Femur (tissue), 1 donor: ENCODE measurements around the gene NDUFB5.

ENCODE experiments used
- DNase-seq: peaks from one replicate; pipeline ENCODE4 v3.0.0-alpha.2; 2017

The NDUFB5 gene

GRCh38 chr3:179604321-179605078, at the start of gene NDUFB5, which contains the start of gene MRPL47:
TSS of gene NDUFB5 (plus strand) at chr3:179604794. CDS start at chr3:179604816, 22 bp downstream.
TSS of gene MRPL47 (minus strand) at chr3:179604638. CDS start at chr3:179604624, 14 bp downstream.
- DNase-seq, result peak; percentile 98

DNA sequence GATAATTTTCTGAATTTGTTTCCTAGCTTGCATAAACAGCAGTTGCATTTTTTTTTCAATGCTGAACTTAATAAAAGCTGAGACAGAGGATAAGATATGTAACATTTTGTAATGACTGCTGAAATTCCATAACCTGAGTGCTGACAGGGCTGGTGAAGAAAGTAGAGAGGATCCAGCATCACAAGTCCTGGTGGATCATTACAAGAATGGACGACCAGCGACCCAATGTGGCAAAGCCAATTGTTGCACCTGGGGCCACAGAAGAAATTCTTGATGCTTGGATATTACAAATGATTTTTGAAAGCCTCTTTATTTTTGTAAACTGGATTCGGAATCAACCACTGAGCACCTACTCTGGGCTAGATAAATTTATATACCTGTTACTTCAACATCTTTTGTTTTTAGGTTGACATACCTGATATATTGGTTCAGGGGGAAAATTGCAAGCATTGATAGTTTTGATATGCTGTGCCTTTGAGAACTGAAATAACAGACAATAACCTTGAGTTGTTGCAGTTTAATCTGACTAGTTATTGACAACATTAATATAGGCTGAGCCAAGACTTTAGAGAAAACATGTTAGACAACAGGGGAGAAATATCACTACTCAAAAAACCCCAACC, 45.7 kb upstream of the NDUFB5 start:
- peak; percentile 84 for DNase-seq

- DNase-seq, result no peak
Measured at GRCh38 chr3:179560791-179561190, 43.8 kb upstream of the NDUFB5 start.

- peak; percentile 100 for DNase-seq
Measured at GRCh38 chr3:179562591-179563270, 41.9 kb upstream of the NDUFB5 start, which contains the start of gene ACTL6A. TSS of gene ACTL6A (plus strand) at chr3:179562926. CDS start at chr3:179563093, 167 bp downstream.

DNA sequence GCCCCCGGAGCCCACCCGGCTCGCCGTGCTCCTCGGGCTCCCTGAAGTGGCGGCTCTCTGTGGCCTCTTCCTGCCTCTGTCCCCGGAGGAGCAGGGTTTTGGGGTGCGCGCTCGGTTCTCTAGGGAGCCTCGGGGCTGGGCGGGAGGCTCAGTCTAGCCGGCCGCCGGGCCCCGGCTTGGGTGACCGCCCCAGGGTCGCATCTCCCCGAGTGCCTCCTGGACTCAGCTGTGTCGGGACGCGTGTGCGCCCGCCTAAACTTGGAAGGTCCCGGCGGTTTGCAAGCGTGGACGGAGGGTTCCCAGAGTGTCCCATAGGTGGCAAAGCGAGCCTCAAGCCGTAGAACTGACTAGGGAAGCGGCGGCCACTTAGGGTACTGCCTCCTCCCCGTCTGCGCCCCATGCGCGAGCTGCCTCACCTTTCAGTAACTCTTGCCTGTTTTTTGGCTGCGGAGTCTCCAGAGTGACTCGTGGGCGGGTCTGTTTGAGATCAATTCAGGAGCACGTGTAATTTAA, 41.3 kb upstream of the NDUFB5 start:
- peak; percentile 72 for DNase-seq

GRCh38 chr3:179565496-179565895, 39.1 kb upstream of the NDUFB5 start:
- DNase-seq, result no peak

DNA sequence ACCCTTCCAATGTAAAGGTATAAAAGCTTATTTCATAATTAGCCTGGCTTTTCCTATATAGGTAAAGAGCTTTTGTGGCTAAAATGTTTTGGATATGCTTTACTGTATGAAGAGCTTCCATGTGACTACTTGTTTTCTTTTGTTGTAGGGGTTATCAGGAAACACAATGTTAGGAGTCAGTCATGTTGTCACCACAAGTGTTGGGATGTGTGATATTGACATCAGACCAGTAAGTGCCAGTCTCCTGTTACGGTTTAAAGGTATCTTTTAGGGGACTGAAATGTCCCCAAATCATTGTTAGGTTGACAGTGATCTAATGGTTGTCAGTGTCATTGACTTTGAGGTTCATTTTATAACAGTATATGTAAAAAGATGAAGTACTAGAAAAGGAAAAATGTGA, 23.6 kb upstream of the NDUFB5 start:
- no peak for DNase-seq

GRCh38 chr3:179589143-179589542, 15.5 kb upstream of the NDUFB5 start:
- no peak for DNase-seq

DNA sequence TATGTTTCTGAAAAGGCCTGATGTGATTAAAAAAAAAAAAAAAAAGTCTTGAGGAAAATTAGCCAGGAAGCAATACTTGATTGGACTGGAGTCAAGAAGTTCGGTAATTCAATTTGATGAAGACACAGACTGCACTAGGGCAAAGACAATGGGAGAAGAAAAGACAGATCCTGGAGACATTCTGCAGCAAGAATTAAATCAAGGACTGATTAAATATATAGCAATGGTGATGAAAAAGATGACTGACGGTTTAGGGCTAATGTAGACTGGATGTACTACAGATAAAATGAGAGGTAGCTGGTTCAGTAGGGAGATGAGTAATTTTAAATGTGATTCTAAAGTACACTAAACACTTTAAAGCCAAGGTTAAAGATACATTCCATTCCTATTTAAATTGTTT, 13.9 kb upstream of the NDUFB5 start:
- no peak for DNase-seq

DNA sequence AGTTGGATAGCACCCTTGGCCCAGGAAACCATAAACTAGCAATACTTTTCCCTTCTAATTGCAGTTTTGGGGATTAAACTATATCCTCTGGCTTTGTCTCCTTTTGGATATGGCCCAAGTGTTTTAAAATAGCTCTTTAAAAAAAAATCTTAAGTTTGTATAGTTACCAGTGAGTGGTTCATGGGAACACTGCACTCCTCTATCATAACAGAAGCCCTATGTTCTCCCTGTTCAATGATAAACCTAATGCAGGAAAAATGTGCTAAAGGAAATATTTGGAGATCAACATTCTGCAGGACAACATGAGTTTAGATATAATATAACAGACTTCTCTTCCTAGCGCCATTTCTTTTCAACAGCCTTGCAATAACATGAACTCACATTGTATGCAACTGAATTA, 13.3 kb upstream of the NDUFB5 start:
- no peak for DNase-seq

GRCh38 chr3:179599531-179599930, 5.1 kb upstream of the NDUFB5 start:
- DNase-seq, result no peak

- DNase-seq, result no peak
Measured at GRCh38 chr3:179603321-179603720, 1.3 kb upstream of the NDUFB5 start.

DNA sequence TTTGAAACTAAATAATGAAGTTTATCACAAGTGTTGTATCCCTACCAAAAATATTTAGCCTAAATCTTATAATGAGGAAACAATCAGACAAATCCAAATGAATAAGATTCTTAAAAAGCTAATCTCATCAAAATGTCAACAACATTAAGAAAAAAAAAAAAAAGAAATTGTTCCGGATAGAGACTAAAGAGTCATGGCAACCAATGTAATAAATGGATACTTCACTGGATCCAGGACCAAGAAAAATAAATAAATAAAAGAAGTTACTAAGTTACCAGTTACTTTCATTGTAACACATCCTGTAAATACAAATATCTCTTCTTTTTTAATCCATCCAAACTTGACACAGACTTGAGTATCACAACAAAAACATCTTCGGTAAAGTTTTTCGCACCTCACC, 763 bp upstream of the NDUFB5 start:
- no peak for DNase-seq

- DNase-seq, result no peak
Measured at GRCh38 chr3:179606534-179607085, 2.0 kb downstream of the NDUFB5 start.

DNA sequence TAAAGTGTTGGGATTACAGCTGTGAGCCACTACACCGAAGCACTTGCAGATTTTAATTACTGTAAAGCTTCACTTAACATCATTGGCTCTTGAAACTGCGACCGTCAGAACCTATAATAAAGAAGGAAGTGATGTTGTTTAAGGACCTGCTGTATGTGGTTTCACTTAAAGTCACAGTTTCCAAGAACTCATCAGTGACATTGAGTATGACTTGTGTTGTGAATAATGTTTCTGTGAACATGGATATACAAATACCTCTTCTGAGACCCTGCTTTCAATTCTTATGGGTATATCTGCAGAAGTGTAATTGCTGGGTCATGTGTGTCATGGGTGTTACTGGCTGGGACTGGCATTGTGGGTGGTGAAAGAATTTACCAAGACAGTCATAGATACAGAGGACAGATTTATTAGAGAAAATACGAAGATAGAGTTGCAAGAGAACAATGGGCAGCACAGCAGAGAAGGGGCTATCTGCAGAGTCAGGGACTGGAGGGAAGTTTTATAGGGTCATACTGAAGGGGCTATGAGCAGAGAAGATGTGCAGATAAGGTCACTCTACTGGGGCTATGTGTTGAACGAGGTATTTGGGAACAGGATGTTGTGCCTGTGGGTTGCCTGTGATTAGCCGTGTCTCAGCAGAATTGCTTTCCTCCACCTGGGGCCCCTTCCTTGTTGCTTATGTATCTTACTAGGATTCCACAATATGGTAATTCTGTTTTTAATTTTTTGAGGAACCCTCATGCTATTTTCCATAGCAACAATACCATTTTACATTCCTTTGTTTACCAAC, 4.5 kb downstream of the NDUFB5 start:
- DNase-seq, result no peak

- no peak for DNase-seq
Measured at GRCh38 chr3:179610066-179610465, 5.5 kb downstream of the NDUFB5 start.

DNA sequence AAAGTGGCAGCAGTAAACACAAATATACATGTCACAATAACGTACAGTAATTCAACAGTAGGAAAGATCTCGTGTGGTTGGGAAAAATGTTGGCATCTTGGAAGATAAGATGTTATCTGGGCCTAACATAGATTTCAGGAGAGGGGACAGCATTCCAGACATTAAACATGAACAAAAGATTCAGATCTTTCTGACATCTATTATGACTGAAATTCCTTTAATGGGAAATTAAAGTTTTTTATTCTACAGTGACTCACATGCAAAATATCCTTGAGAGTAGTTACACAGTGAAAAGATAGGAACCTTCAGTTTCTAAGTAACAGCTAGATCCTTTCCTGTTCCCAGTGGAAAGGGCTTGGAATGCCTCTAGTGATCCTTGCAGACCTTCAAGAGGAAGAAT, 9.2 kb downstream of the NDUFB5 start:
- no peak for DNase-seq

DNA sequence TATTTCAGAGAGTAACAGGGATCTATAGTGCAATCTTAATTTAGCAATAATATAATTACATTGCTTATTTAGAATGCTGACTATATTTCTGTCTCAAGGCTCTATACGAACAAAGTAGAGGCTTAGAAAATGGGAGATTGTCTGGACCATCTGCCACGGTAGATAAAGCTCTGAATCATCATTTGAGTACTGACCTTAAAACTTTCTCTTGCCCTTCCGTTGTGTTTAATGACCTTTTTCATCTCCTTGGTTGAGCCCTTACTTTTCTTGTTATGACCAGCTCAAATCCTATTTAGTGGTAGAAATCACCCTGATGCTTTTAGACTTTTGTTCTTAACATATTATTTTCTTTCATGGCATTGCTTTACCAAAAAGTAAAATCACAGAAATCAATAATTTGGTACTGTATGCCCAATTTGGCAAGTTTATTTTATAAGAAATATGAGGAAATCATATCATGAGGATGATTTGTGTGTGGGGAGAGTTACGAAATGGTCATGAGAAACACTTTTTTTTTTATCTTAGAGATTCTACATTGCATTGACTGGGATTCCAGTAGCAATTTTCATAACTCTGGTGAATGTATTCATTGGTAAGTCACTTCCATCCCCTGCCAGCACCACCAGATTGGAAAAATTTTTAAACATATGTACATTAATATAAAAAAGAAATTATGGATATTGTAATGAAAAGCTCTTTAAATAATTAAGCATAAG, 11.0 kb downstream of the NDUFB5 start:
- no peak for DNase-seq

DNA sequence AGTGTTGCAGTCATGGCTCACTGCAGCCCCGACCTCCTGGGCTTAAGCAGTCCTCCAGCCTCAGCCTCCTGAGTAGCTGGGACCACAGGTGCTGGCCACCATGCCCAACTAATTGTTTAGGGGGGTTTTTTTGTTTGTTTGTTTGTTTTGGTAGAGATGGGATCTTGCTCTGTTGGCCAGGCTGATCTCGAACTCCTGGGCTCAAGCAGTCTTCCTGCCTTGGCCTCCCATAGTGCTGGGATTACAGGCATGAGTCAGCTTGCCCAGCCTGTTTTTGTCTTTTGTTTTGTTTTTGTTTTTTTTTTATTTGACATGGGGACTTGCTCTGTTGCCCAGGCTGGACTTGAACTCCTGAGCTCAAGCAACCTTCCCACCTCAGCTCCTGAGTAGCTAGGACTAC, 17.4 kb downstream of the NDUFB5 start:
- DNase-seq, result no peak

- DNase-seq, result no peak
Measured at GRCh38 chr3:179624451-179624850, 19.9 kb downstream of the NDUFB5 start.

- no peak for DNase-seq
Measured at GRCh38 chr3:179630753-179631451, 26.3 kb downstream of the NDUFB5 start.
